ENCODE measurements around the gene UTF1.

DNA sequence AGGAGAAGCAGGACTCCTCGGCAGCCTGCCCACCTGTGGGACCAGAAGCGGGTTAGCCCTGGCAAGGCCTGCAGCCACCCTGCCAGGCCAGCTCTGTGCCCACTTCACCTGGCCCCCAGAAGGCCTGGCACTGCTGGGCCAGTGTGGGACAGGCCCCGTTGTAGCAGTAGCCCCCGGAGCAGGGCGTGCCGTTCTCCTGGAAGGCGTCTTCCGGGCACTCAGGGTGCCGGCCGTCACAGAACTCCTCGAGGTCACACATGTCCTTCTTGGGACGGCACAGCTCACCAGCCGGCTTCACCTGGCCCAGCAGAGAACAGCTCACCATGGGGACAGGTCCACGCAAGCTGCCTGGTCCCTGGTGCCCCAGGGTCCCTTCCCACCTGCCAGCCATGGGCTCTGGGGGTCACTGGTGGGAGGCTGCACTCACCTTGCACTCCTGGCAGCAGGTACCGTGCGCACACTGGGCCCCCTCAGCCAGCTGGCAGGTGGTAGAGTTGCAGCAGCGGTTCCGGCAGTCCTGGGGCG, 40.8 kb downstream of the UTF1 start:
- TF ChIP-seq, protein P1, sequence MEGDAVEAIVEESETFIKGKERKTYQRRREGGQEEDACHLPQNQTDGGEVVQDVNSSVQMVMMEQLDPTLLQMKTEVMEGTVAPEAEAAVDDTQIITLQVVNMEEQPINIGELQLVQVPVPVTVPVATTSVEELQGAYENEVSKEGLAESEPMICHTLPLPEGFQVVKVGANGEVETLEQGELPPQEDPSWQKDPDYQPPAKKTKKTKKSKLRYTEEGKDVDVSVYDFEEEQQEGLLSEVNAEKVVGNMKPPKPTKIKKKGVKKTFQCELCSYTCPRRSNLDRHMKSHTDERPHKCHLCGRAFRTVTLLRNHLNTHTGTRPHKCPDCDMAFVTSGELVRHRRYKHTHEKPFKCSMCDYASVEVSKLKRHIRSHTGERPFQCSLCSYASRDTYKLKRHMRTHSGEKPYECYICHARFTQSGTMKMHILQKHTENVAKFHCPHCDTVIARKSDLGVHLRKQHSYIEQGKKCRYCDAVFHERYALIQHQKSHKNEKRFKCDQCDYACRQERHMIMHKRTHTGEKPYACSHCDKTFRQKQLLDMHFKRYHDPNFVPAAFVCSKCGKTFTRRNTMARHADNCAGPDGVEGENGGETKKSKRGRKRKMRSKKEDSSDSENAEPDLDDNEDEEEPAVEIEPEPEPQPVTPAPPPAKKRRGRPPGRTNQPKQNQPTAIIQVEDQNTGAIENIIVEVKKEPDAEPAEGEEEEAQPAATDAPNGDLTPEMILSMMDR (IDR thresholded peaks at IDR 0.05): no peak
- TF ChIP-seq EZH2 (IDR thresholded peaks at IDR 0.05; ENCODE audit: borderline replicate concordance, insufficient read depth, low read depth, low read length, poor library complexity, severe bottlenecking): no peak
